ENCODE data around the gene LPP.

The LPP gene

DNA sequence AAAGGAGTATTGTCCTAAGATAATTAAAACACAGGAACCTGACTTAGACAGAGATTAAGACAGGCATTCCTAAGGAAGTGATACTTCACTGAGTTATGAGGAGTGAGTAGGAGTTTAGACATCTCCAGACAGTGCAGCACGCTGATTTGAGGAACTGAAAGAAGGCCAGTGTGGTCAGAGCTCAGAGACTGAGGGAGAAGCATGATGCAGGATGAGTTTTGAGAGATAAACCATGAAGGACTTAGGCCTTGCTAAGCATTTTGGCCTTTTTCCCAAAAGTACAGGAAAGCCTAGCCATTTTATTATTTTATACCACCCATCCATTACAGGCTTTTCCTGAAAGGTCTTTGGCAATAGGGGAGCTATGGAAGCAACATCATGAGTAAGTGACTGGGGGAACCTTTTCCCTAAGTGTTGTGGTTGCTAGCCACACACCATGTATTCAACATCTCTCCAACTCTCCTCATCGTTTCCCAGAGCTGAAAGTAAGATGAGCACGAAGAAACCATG lies 642.2 kb downstream of the LPP start:
- peak; percentile 63 for DNase-seq (ENCODE audit: low spot score)

DNA sequence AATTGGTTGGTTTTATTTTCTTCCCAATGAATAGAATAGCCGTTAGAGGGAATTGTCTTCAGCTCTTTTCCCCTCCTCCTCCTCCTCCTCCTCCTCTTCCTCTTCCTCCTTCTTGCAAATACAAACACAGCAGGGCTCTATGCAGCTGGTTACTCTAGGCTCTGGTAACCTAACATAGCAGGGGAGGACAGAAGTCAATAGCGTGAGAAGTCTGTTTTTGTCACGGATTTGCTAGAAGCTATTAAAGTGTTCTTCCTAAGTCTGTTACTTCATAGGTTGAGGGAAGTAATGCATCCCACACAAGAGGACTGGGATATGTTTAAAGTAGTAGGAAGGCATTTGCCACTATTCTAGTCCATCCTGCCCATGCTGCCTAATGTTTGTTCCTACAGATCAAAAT lies 643.1 kb downstream of the LPP start:
- DNase-seq (ENCODE audit: low spot score): no peak

DNA sequence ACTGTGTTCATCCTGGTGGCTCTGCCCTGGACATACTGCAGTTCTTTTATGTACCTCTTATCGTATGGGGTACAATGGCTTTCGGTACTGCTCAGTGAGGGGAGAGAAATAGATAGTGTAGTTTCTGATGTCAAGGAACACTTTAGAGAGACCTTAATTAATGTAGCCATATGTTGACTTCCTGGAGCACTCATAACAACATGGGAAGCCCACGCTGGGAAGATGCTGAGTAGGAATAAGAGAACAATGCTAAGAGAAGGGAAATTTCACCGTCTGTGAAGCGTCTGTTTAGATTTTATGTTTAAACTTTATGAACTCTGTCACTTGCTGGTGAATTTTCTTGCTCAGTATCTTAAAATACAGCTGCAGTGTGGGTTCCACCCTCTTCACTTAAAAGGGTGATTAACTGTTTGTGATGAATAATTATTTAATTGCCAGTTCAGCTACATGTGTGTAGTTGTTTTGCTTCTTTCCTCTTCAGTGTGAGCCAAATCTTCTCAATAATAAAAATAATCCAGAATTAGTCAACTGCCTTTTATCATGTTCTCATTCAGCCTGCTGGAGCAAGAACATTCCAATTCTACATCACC lies 644.7 kb downstream of the LPP start:
- no peak for DNase-seq (ENCODE audit: low spot score)

DNA sequence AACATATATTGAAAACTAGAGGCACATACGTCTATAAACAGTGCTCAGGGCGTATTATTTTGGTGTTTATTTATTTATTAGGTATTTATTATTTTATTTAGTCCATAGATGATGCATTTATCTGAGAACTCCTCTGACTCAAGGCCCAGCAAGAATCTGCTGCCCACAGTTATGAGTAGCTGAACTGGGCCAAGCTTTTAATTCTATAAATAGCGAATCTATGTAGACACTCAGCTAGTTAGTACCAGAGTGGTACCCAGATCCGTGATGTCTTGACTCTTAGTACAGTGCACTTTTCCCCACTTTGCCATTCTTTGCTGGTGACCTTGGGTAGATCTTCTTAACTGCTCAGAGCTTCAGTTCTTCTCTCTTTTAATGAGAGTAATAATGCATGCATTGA lies 647.4 kb downstream of the LPP start:
- DNase-seq (ENCODE audit: low spot score): no peak

- DNase-seq (ENCODE audit: low spot score): no peak
These were observed 648.7 kb downstream of the LPP start for GRCh38 chr3:188802645-188803044.

GRCh38 chr3:188807006-188807405 lies 653.0 kb downstream of the LPP start:
- DNase-seq (ENCODE audit: low spot score): no peak

GRCh38 chr3:188812198-188812597 lies 658.2 kb downstream of the LPP start:
- DNase-seq (ENCODE audit: low spot score): no peak

GRCh38 chr3:188814581-188814980 lies 660.6 kb downstream of the LPP start:
- no peak for DNase-seq (ENCODE audit: low spot score)

- DNase-seq (ENCODE audit: low spot score): no peak
These were observed 663.4 kb downstream of the LPP start for GRCh38 chr3:188817103-188817934.

GRCh38 chr3:188817935-188818269 lies 663.9 kb downstream of the LPP start:
- DNase-seq (ENCODE audit: low spot score): no peak

DNA sequence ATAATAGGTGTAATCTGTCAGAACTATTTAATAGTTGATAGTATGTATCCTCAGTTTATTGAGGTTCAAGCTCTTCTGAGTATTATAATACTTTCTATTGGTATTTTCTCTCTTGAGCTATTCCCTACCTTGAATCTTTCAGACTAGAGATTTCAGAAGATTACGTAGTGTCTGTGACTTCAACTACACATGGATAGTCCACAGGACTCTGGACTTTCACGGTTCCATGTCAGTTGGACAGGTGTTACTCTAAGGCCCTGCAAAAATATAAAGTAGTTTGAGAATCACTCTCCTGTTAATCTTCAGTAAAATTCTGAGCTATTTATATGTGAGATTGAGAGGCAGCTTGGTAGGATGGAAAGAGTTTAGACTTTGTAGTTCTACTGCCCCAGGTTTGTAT lies 664.3 kb downstream of the LPP start:
- DNase-seq (ENCODE audit: low spot score): no peak

DNA sequence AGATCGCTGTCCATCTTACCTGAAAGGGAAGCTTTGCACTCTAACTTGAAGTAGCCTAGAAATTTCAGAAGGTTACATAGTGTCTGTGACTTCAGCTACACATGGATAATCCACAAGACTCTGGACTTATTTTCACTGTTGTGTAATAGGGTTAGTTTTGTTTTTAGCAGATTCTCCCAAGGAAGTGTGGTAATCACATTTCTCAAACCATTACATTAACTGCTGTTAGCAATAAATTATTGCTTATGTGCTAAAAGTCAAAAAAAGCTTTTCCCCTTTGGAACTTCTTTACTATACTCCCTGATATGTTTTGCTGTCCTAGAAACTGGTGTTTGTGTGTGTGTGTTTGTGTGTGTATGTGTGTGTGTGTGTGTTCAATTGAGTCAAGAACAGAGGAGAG lies 666.0 kb downstream of the LPP start:
- DNase-seq (ENCODE audit: low spot score): no peak

- no peak for DNase-seq (ENCODE audit: low spot score)
These were observed 668.0 kb downstream of the LPP start for GRCh38 chr3:188822004-188822403.

DNA sequence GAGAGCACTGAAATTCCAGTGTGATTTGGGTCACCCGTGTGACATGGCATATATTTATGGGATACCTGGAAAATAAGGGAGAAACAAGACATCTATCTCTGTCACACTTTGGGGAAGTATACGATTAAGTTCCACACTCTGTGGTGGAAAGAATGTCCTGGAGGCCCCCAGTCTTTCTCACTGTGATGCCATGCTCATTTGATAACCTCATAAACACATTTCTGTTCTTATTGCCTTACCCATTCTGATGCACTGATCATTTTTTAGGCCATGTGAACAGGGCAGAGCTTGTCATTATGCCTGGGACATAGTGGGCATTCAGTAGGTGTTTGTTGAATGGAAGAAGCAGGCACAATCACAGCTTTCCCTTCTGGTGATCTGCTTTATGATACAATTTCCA lies 668.5 kb downstream of the LPP start:
- no peak for DNase-seq (ENCODE audit: low spot score)

DNA sequence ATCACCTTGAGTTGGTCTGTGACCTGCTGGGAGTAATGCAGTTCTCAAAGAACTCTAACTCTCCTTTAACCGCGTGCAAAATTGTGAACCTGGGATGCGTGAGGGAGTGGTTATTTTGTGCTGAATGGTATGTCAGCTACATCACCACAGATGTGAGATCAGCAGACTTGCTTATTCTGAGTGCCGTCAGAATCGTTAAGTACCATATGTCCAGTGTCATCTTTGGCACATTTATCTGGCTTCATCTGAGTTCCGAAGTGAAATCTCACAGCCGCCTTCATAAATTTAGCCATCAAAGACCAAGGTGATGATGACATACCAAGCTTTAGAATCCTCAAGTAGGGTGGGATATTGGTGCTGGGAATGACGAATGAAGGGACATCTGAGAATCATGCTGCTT lies 670.6 kb downstream of the LPP start:
- DNase-seq (ENCODE audit: low spot score): no peak

GRCh38 chr3:188825901-188826300 lies 671.9 kb downstream of the LPP start:
- DNase-seq (ENCODE audit: low spot score): no peak

- no peak for DNase-seq (ENCODE audit: low spot score)
These were observed 672.6 kb downstream of the LPP start for GRCh38 chr3:188826574-188826973.

DNA sequence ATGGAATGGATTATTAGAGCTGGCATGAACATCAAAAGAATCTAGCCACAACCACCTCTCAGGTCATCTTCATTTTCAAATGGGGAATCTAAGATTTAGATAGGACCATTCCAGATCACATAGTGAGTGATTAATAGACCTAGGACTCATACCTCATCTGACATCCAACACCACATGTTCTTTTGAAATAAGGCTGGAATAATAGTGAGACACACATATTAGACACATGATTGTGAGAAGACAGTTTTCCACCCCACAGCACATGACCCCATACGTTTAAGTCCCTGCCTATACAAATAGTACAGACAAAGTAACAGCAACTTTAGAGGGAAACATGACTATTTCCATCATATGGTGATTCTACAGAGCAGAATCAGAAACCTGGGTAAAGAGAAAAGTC lies 673.1 kb downstream of the LPP start:
- no peak for DNase-seq (ENCODE audit: low spot score)

DNA sequence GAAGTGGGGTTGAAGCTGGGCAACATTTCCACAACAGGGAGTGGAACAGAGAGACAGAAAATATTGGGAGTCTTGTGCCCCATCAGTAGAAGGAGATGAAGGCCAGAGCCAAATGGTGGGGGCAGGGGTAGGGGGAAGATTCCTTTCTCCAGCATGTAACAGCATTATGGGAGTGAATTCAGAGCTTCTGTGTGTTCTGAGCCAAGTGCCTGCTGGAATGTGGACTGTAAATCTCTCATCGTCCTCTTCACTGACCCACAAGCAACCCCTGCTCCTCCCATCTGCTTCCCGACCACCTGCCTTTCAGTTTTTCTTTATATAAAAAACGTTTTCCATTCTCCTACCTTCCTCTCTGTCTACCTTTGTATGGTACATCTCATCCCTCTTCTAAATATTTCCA lies 673.6 kb downstream of the LPP start:
- DNase-seq (ENCODE audit: low spot score): no peak

DNA sequence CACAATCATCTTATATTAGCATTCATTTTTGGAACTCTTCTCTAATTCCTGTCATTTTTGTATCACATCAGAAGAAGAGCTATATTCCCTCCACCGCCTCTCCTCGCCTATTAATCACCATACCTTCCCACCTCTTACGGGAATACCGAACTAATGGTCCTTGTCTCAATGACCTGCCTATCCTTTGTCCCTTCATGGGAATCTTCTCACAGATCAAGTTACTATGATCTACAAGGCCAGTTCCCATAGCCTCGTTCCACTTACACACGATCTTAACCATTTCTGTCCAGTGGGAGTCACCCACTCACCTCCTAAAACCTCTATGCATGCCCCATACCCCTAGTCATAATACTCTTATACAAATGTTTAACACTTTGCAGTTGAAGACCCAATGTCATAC lies 675.2 kb downstream of the LPP start:
- no peak for DNase-seq (ENCODE audit: low spot score)

GRCh38 chr3:188829576-188829975 lies 675.6 kb downstream of the LPP start:
- no peak for DNase-seq (ENCODE audit: low spot score)

GRCh38 chr3:188830893-188831292 lies 676.9 kb downstream of the LPP start:
- no peak for DNase-seq (ENCODE audit: low spot score)

DNA sequence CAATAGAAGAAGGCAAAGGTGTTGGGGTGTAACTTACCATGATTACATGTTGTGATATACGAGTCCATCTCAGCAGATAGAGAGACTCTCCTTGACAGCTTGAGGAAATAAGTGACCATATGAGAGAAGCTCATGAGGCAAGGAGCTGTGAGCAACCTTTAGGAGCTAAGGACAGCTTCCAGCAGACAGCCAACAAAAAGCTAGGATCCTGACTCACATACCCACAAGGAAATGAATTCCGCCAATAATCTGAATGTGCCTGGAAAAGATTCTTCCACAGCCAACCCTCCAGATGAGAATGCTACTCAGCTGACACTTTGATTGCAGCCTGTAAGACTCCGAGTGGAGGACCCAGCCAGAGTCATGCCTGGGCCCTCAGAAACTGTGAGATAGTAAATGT lies 678.2 kb downstream of the LPP start:
- DNase-seq (ENCODE audit: low spot score): no peak

Measured in COLO829 (cell line).